ENCODE results near the gene ARHGAP28. TPM values are rescaled to one million over a fixed set of nuclear protein-coding genes. Genes with fewer than 3 reads are reported as not detected.
A peak's percentile ranks its signal among the peaks of the same experiment; 100 is the strongest.
"Not testable (repeated sequence)": the region's sequence is repeated elsewhere in the genome, so short reads cannot be mapped to it uniquely, and the experiment has no call there.

Gene ARHGAP28
- total and polyA plus RNA-seq, 2 of the 13 experiments (the other 11 are each of a cell fraction or from before 2014, with no cell fraction given) = not detected

- TF ChIP-seq ZNF101 (CRISPR knock-in tag; IDR thresholded peaks at IDR 0.05; ENCODE audit: borderline replicate concordance, low read depth) = no peak
- no peak for TF ChIP-seq MLX (CRISPR knock-in tag; IDR thresholded peaks at IDR 0.05)
- no peak for TF ChIP-seq ZBTB3 (CRISPR knock-in tag; IDR thresholded peaks at IDR 0.05; ENCODE audit: borderline replicate concordance, low read depth)
- no peak for TF ChIP-seq SMYD3 (CRISPR knock-in tag; IDR thresholded peaks at IDR 0.05)
Measured at GRCh38 chr18:6938003-6938402, 208.5 kb downstream of the ARHGAP28 start (continued).

GRCh38 chr18:6938403-6938802, 208.9 kb downstream of the ARHGAP28 start:
- POLR2A ChIA-PET; H3K27me3 ChIP-seq (ENCODE audit: control insufficient read depth in 1 of 2, insufficient read depth in 2 of 2, low read length in 2 of 2); H4K20me1 ChIP-seq (ENCODE audit: insufficient read depth, low read length); H3K9me3 ChIP-seq (ENCODE audit: low read length); ATAC-seq; H3K4me2 ChIP-seq (ENCODE audit: low read depth, low read length); H3K4me3 ChIP-seq (replicated peaks in 1 of 3; ENCODE audit: insufficient read depth in 1 of 3, low read depth in 2 of 3, low read length in 3 of 3); H3K27ac ChIP-seq (ENCODE audit: extremely low read length, insufficient read depth, low read length); H3K9ac ChIP-seq (ENCODE audit: insufficient read depth, low read depth, low read length); intact Hi-C loops (cut with micrococcal nuclease; ENCODE audit: unreplicated experiment); BruUV-seq (replicated peaks); DNase-seq (ENCODE audit: low spot score); in situ Hi-C loops (cut with HindIII; ENCODE audit: extremely low pct_ligation_motif_present, low pct_unique_long_range_greater_than_20kb); H3K36me3 ChIP-seq (replicated peaks in 1 of 2; ENCODE audit: control insufficient read depth in 1 of 2, insufficient read depth in 2 of 2, low read length in 2 of 2); CTCF ChIA-PET (ENCODE audit: low intra/inter-chr PET ratio, low total read pairs); H2AFZ ChIP-seq (ENCODE audit: low read length); H3K79me2 ChIP-seq (ENCODE audit: insufficient read depth, low read length); FAIRE-seq: not testable (repeated sequence)
- WGBS (ENCODE audit: low lambda C conversion rate) = 28% methylated on average over 2 of the region's 2 CpGs
- peaks cover 22% of the 10 kb centered on the region for H3K4me1 ChIP-seq (ENCODE audit: insufficient read depth, low read length)

- Histone ChIP-seq H3K4me2 (ENCODE audit: low read depth, low read length) (peak overlapping the region; percentile 22; the same call in 1 of the 2 replicates), H3K27ac (ENCODE audit: extremely low read length, insufficient read depth, low read length) (no peak overlapping the region), H3K9ac (ENCODE audit: insufficient read depth, low read depth, low read length) (no peak overlapping the region), H3K9me3 (ENCODE audit: low read length) (no peaks in the 10 kb centered on the region), H3K36me3 (replicated peaks in 1 of 2; ENCODE audit: control insufficient read depth in 1 of 2, insufficient read depth in 2 of 2, low read length in 2 of 2) (no peaks in the 10 kb centered on the region), H3K79me2 (ENCODE audit: insufficient read depth, low read length) (no peaks in the 10 kb centered on the region), H3K4me1 (ENCODE audit: insufficient read depth, low read length) (peaks cover 27% of the 10 kb centered on the region), H2AFZ (ENCODE audit: low read length) (peak overlapping the region; percentile 34), H4K20me1 (ENCODE audit: insufficient read depth, low read length) (no peaks in the 10 kb centered on the region), H3K27me3 (ENCODE audit: control insufficient read depth in 1 of 2, insufficient read depth in 2 of 2, low read length in 2 of 2) (no peaks in the 10 kb centered on the region), H3K4me3 (replicated peaks in 1 of 3; ENCODE audit: insufficient read depth in 1 of 3, low read depth in 2 of 3, low read length in 3 of 3) (no peak overlapping the region)
- no peak for DNase-seq (ENCODE audit: low spot score)
- 64% methylated on average over 4 of the region's 4 CpGs for WGBS (ENCODE audit: low lambda C conversion rate)
- ChIA-PET CTCF (ENCODE audit: low intra/inter-chr PET ratio, low total read pairs) (no interaction called here), POLR2A (no interaction called here)
- FAIRE-seq = no peak
- in situ Hi-C loops (cut with HindIII; ENCODE audit: extremely low pct_ligation_motif_present, low pct_unique_long_range_greater_than_20kb) = no loop called here
- no TSS peak for BruUV-seq (replicated peaks)
- ATAC-seq = no peak
- intact Hi-C loops (cut with micrococcal nuclease; ENCODE audit: unreplicated experiment) = no loop called here
- TF ChIP-seq MED1 (CRISPR knock-in tag; IDR thresholded peaks at IDR 0.05) (no peak), ZNF549 (CRISPR knock-in tag; IDR thresholded peaks at IDR 0.05) (no peak), JDP2 (CRISPR knock-in tag; IDR thresholded peaks at IDR 0.05; ENCODE audit: borderline replicate concordance) (no peak), MTA1 (CRISPR knock-in tag; IDR thresholded peaks at IDR 0.05; ENCODE audit: borderline replicate concordance) (no peak), NFAT5 (CRISPR knock-in tag; IDR thresholded peaks at IDR 0.05) (no peak), RELA (CRISPR knock-in tag; IDR thresholded peaks at IDR 0.05) (no peak)
Measured at GRCh38 chr18:6939972-6940371, 210.5 kb downstream of the ARHGAP28 start.

All from HepG2 (cell line).